Uterus (tissue), 4 donors: ENCODE data around the gene UBR1. TPM values are rescaled to one million over a fixed set of nuclear protein-coding genes. Genes with fewer than 3 reads are reported as not detected.
"Not testable (repeated sequence)": the region's sequence is repeated elsewhere in the genome, so short reads cannot be mapped to it uniquely, and the experiment has no call there.

ENCODE experiments used
- DNase-seq, 2 donors: peaks; one replicate each; pipeline ENCODE4 v3.0.0-alpha.2; 2019 to 2020
- H3K27ac ChIP-seq, 2 donors: fragments of 200-600 bp; sonication (generic); 1 replicate in 1 of 2; 2 replicates in 1 of 2; pipeline ENCODE4 v1.5.1; 2016 to 2018
- H3K27me3 ChIP-seq, 2 donors: fragments of 200-600 bp; sonication (generic); one replicate each; pipeline ENCODE4 v1.5.1; 2018 to 2019; ENCODE audit warnings: control low read depth in 1 of 2
- H3K36me3 ChIP-seq, 2 donors: fragments of 200-600 bp; sonication (generic); one replicate each; pipeline ENCODE4 v1.5.1; 2019; ENCODE audit warnings: control low read depth in 1 of 2
- H3K4me1 ChIP-seq, 2 donors: fragments of 200-600 bp; sonication (generic); one replicate each; pipeline ENCODE4 v1.5.1; 2018 to 2019; ENCODE audit warnings: control low read depth in 1 of 2
- H3K4me3 ChIP-seq, 2 donors: fragments of 200-600 bp; sonication (generic); 1 replicate in 1 of 2; 2 replicates in 1 of 2; pipeline ENCODE4 v1.5.1; 2018 to 2019; ENCODE audit warnings: mild to moderate bottlenecking in 1 of 2
- H3K9me3 ChIP-seq, 2 donors: fragments of 200-600 bp; sonication (generic); one replicate each; pipeline ENCODE4 v1.5.1; 2019; ENCODE audit warnings: control low read depth in 1 of 2
- CTCF ChIP-seq, 4 experiments: fragments of 200-600 bp in 2 of 4; fragments of 450-650 bp in 2 of 4; sonication (generic) in 2 of 4; IDR thresholded peaks; one replicate each; pipeline ENCODE4 v1.5.1; 2016 to 2019; ENCODE audit warnings: antibody characterized with exemption in 4 of 4, mild to moderate bottlenecking in 2 of 4, moderate library complexity in 1 of 4
- POLR2A ChIP-seq, 2 donors: fragments of 450-650 bp; IDR thresholded peaks; one replicate each; pipeline ENCODE4 v1.6.1; 2016; ENCODE audit warnings: antibody characterized with exemption in 2 of 2, mild to moderate bottlenecking in 1 of 2, moderate library complexity in 1 of 2
- intact Hi-C: fragments of 100-400 bp; cut with DNase I; formaldehyde crosslinking; loops from one replicate; pipeline ENCODE4 v1.15.1; 2023; ENCODE audit warnings: low total_unique reads
- total RNA-seq, 4 donors: library from RNA; depleted of rRNA in 3 of 4; stranded (reverse); fragments of >200 nt in 3 of 4; gene quantifications; one replicate each; pipeline versions ENCODE4 v1.1.0 to v1.2.4, GENCODE V29; 2014 to 2023
- donor health status: DM: yes; HTN: yes; CAD: no.

The UBR1 gene
- total RNA-seq, 4 donors from 2014 or later = 30.9 to 156 (median 60.3) TPM

DNA sequence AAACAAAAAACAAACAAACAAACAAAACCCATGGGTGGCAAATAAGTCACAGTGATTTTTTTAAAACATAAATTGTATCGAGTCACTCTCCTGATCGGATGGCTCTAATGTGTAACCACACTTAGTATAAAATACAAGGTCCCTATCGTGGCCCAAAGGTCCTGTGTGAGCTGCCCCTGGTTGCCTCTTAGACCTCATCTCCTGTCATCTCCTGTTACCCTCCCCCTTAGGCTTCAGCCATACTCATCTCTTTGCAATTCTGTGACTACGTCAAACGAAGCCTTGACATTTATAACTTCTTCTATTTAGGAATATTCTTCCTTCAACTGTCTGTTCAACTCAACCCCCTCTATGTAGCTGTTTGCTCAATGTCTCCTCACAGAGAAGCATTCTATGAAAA, 141.4 kb downstream of the UBR1 start:
- Histone ChIP-seq H3K4me1 (no peaks in the 10 kb centered on the region), H3K9me3 (no peaks in the 10 kb centered on the region), H3K27me3 (no peaks in the 10 kb centered on the region), H3K4me3 (no peak overlapping the region), H3K27ac (no peak overlapping the region), H3K36me3 (no peaks in the 10 kb centered on the region)
- intact Hi-C loops = no loop called here
- no peak for TF ChIP-seq CTCF (IDR thresholded peaks at IDR 0.05)
- no peak for DNase-seq

- Histone ChIP-seq H3K36me3 (no peaks in the 10 kb centered on the region), H3K27ac (no peak overlapping the region), H3K4me3 (no peak overlapping the region), H3K27me3 (no peaks in the 10 kb centered on the region), H3K4me1 (no peaks in the 10 kb centered on the region), H3K9me3 (no peaks in the 10 kb centered on the region)
- TF ChIP-seq CTCF (IDR thresholded peaks at IDR 0.05) = no peak
- TF ChIP-seq POLR2A (IDR thresholded peaks at IDR 0.05) = no peak
- no peak for DNase-seq
- intact Hi-C loops = no loop called here
Measured at GRCh38 chr15:42955518-42955917, 150.3 kb downstream of the UBR1 start.

GRCh38 chr15:42954291-42954690, 151.5 kb downstream of the UBR1 start:
- DNase-seq = no peak
- Histone ChIP-seq H3K9me3 (no peaks in the 10 kb centered on the region), H3K27me3 (no peaks in the 10 kb centered on the region), H3K36me3 (no peaks in the 10 kb centered on the region), H3K27ac (no peak overlapping the region), H3K4me1 (no peaks in the 10 kb centered on the region), H3K4me3 (no peak overlapping the region)
- no peak for TF ChIP-seq POLR2A (IDR thresholded peaks at IDR 0.05)
- TF ChIP-seq CTCF (IDR thresholded peaks at IDR 0.05) = no peak
- intact Hi-C loops = no loop called here

- H3K4me3 ChIP-seq, DNase-seq, H3K36me3 ChIP-seq, intact Hi-C loops, H3K27me3 ChIP-seq, H3K4me1 ChIP-seq, H3K27ac ChIP-seq, H3K9me3 ChIP-seq: not testable (repeated sequence)
Measured at GRCh38 chr15:42948898-42949297, 156.9 kb downstream of the UBR1 start.

DNA sequence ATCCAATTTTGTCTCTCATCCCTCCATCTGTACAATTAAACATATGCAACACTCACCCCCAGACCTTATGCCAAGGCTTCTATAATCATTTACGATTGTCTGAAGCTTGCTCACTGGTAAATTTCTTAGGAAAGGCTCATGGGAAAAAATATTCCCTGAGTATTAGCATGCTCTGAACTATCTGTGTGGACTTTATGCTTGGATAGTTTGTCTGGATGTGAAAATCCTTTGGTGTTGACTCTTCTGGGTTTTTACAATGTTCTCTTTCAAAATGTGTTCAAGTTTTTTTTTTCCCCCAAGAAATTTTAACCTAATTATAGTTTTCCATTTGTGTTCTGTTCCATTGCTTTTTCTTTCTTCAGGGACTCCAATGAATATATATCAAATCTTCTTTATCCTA, 165.3 kb downstream of the UBR1 start:
- intact Hi-C loops = no loop called here
- TF ChIP-seq CTCF (IDR thresholded peaks at IDR 0.05) = no peak
- no peak for TF ChIP-seq POLR2A (IDR thresholded peaks at IDR 0.05)

DNA sequence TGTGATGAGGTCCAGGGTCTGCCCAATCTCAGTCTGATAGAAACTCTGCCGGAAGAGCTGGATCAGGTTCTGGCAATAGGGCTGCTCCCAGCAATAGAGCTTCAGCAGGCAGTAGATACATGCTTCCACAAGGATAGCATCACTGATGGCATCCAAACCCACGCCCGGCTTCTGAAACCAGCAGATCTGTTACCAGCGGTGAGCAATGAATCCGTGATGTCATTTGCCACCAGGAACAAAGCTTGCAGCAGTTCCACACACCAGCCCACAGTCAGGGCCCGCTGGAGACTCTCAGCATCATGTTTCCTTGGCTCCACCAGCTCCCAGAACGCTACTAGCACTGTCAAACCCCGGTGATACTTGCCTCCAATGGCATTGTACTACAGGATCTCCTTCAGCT, 166.0 kb downstream of the UBR1 start:
- Histone ChIP-seq H3K4me3 (no peak overlapping the region), H3K9me3 (no peaks in the 10 kb centered on the region), H3K27ac (no peak overlapping the region), H3K4me1 (no peaks in the 10 kb centered on the region), H3K27me3 (no peaks in the 10 kb centered on the region), H3K36me3 (no peaks in the 10 kb centered on the region)
- DNase-seq = no peak
- intact Hi-C loops = no loop called here
- TF ChIP-seq CTCF (IDR thresholded peaks at IDR 0.05) = no peak
- no peak for TF ChIP-seq POLR2A (IDR thresholded peaks at IDR 0.05)

More for the DNA sequence above, 165.3 kb downstream of the UBR1 start:
- Histone ChIP-seq H3K4me1 (no peaks in the 10 kb centered on the region), H3K27ac (no peak overlapping the region), H3K27me3 (no peaks in the 10 kb centered on the region), H3K4me3 (no peak overlapping the region), H3K36me3 (no peaks in the 10 kb centered on the region), H3K9me3 (no peaks in the 10 kb centered on the region)
- no peak for DNase-seq
